ENCODE data around the gene MPO. TPM values are rescaled to one million over a fixed set of nuclear protein-coding genes. Genes with fewer than 3 reads are reported as not detected.

The MPO gene
- total and polyA plus RNA-seq, 4 donors: 0.14 to 221 (median 0.52) TPM

- Histone ChIP-seq H3K27ac (ENCODE audit: low read depth in 1 of 2, low read length in 2 of 2) (no peak overlapping the region), H3K9ac (ENCODE audit: low read depth in 1 of 2, low read length in 2 of 2) (no peak overlapping the region), H3K27me3 (ENCODE audit: control insufficient read depth in 4 of 4, insufficient read depth in 4 of 4, low read length in 3 of 4) (peaks cover 0 to 7% (median 0%) of the 10 kb centered on the region in 4 donors), H3K36me3 (ENCODE audit: control insufficient read depth in 4 of 4, insufficient read depth in 3 of 4, low read depth in 1 of 4, low read length in 3 of 4) (no peaks in the 10 kb centered on the region), H3K4me1 (ENCODE audit: control insufficient read depth in 4 of 4, insufficient read depth in 4 of 4, low read length in 3 of 4) (no peaks in the 10 kb centered on the region), H3K4me3 (ENCODE audit: low read depth in 1 of 3, low read length in 3 of 3) (no peak overlapping the region), H3K9me3 (ENCODE audit: control insufficient read depth in 4 of 4, low read length in 3 of 4) (no peaks in the 10 kb centered on the region)
- TF ChIP-seq JUND (IDR thresholded peaks at IDR 0.05) (no peak), HNF4A (conservative IDR thresholded peaks at IDR 0.05) (no peak), NR2F2 (IDR thresholded peaks at IDR 0.05) (no peak), HNF4G (IDR thresholded peaks at IDR 0.05) (no peak), CTCF (IDR thresholded peaks at IDR 0.05; ENCODE audit: low read depth, low read length, missing input control) (no peak), FOXA1 (IDR thresholded peaks at IDR 0.05) (no peak), EGR1 (IDR thresholded peaks at IDR 0.05; ENCODE audit: low read depth in 2 of 2) (no peak), TAF1 (conservative IDR thresholded peaks at IDR 0.05) (no peak), ZBTB33 (IDR thresholded peaks at IDR 0.05) (no peak), REST (IDR thresholded peaks at IDR 0.05) (no peak), SP1 (IDR thresholded peaks at IDR 0.05) (no peak)
- no peak for DNase-seq (ENCODE audit: low spot score)
- 83% methylated on average over 3 of the region's 3 CpGs for WGBS
Measured at GRCh38 chr17:58234512-58234911, 46.2 kb downstream of the MPO start.

- peaks cover 0 to 7% (median 0%) of the 10 kb centered on the region in 4 donors for H3K27me3 ChIP-seq (ENCODE audit: control insufficient read depth in 4 of 4, insufficient read depth in 4 of 4, low read length in 3 of 4)
- H3K9me3 ChIP-seq (ENCODE audit: control insufficient read depth in 4 of 4, low read length in 3 of 4): no peaks in the 10 kb centered on the region
- H3K4me3 ChIP-seq (ENCODE audit: low read depth in 1 of 3, low read length in 3 of 3): no peak overlapping the region
- H3K9ac ChIP-seq (ENCODE audit: low read depth in 1 of 2, low read length in 2 of 2): no peak overlapping the region
- H3K36me3 ChIP-seq (ENCODE audit: control insufficient read depth in 4 of 4, insufficient read depth in 3 of 4, low read depth in 1 of 4, low read length in 3 of 4): no peaks in the 10 kb centered on the region
- 79% methylated on average over 3 of the region's 3 CpGs for WGBS
- no peak for DNase-seq (ENCODE audit: low spot score)
- no peak overlapping the region for H3K27ac ChIP-seq (ENCODE audit: low read depth in 1 of 2, low read length in 2 of 2)
- H3K4me1 ChIP-seq (ENCODE audit: control insufficient read depth in 4 of 4, insufficient read depth in 4 of 4, low read length in 3 of 4): no peaks in the 10 kb centered on the region
- TF ChIP-seq CTCF (IDR thresholded peaks at IDR 0.05; ENCODE audit: low read depth, low read length, missing input control) (no peak), MAX (IDR thresholded peaks at IDR 0.05) (no peak), RXRA (IDR thresholded peaks at IDR 0.05) (no peak), HNF4G (IDR thresholded peaks at IDR 0.05) (no peak), RAD21 (IDR thresholded peaks at IDR 0.05) (no peak), REST (IDR thresholded peaks at IDR 0.05) (no peak), ZBTB33 (IDR thresholded peaks at IDR 0.05) (no peak), ATF3 (IDR thresholded peaks at IDR 0.05) (no peak), GABPA (IDR thresholded peaks at IDR 0.05 in 1 of 2, conservative IDR thresholded peaks at IDR 0.05 in 1 of 2) (no peak)
Measured at GRCh38 chr17:58233543-58233942, 47.2 kb downstream of the MPO start.

Measured in liver (tissue), 9 donors.